ENCODE results near the gene TMEM175. TPM values are rescaled to one million over a fixed set of nuclear protein-coding genes. Genes with fewer than 3 reads are reported as not detected.
"Not testable (repeated sequence)": the region's sequence is repeated elsewhere in the genome, so short reads cannot be mapped to it uniquely, and the experiment has no call there.

Gene TMEM175
- total RNA-seq, 2 donors from 2014 or later = 40.2 to 65.3 TPM

DNA sequence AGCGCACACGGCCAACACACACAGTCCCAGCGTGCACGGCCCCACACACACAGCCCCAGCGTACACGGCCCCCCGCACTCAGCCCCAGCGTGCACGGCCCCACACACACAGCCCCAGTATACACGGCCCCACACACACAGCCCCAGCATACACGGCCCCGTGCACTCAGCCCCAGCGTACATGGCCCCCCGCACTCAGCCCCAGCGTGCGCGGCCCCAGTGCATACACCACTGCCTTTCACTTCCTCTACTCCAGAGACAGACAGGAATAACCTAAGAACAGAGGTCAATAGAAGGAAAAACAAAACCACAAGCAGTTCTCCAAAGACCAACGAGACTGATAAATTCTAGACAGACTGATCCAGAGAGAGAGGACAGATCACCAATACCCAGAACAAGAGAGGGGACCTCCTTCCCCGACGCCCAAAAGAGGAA lies 17.2 kb upstream of the TMEM175 start:
- DNase-seq (no peak), ATAC-seq (no peak)
- WGBS, 2 donors = 67 to 84% methylated on average over 18 to 20 of the region's 20 CpGs
- Histone ChIP-seq H3K9me3 (no peaks in the 10 kb centered on the region), H3K4me3 (no peak overlapping the region), H3K36me3 (replicated peaks in 1 of 2; ENCODE audit: insufficient read depth in 1 of 2, low read depth in 2 of 2) (peaks cover 0 to 9% of the 10 kb centered on the region in 2 donors), H3K27me3 (no peaks in the 10 kb centered on the region), H3K27ac (peak overlapping the region in 1 of 4 donors; percentile 38), H3K4me1 (no peaks in the 10 kb centered on the region)
- no peak for TF ChIP-seq POLR2A (IDR thresholded peaks at IDR 0.05)
- no peak for TF ChIP-seq CTCF (IDR thresholded peaks at IDR 0.05)
- intact Hi-C loops (cut with DNase I) = no loop called here

- no peaks in the 10 kb centered on the region for H3K4me1 ChIP-seq
- ATAC-seq = no peak
Observed at GRCh38 chr4:915595-915994, 16.7 kb upstream of the TMEM175 start.

DNA sequence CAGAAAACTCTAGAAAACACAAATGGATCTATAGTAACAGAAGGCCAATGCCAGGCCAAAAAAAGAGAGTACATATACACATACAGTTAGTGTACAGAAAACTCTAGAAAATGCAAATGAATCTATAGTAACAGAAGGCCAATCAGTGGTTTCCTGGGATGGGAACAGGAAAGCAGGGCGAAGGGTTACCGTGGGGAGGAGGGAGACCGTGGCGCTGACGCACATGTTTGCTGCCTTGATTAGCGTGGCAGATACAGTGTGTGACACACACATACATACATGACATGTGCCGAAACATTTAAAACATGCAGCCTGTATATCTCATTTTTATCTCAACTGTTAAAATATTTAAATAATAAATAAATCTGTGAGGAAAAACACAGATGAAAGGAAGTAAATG lies 14.8 kb upstream of the TMEM175 start:
- Histone ChIP-seq H3K9me3 (no peaks in the 10 kb centered on the region), H3K36me3 (replicated peaks in 1 of 2; ENCODE audit: insufficient read depth in 1 of 2, low read depth in 2 of 2) (no peaks in the 10 kb centered on the region), H3K4me1 (no peaks in the 10 kb centered on the region), H3K4me3 (no peak overlapping the region), H3K27me3 (no peaks in the 10 kb centered on the region), H3K27ac (no peak overlapping the region)
- no peak for DNase-seq
- WGBS, 2 donors = 96 to 97% methylated on average over 7 of the region's 7 CpGs
- intact Hi-C loops (cut with DNase I) = no loop called here
- TF ChIP-seq CTCF (IDR thresholded peaks at IDR 0.05) (no peak), POLR2A (IDR thresholded peaks at IDR 0.05) (no peak)
- no peak for ATAC-seq

More at GRCh38 chr4:915595-915994, 16.7 kb upstream of the TMEM175 start:
- H3K27me3 ChIP-seq = no peaks in the 10 kb centered on the region
- intact Hi-C loops (cut with DNase I) = no loop called here
- peaks cover 0 to 9% of the 10 kb centered on the region in 2 donors for H3K36me3 ChIP-seq (replicated peaks in 1 of 2; ENCODE audit: insufficient read depth in 1 of 2, low read depth in 2 of 2)
- H3K27ac ChIP-seq = peak overlapping the region in 1 of 4 donors; percentile 38
- 58 to 69% methylated on average over 8 of the region's 8 CpGs for WGBS, 2 donors
- no peak for TF ChIP-seq POLR2A (IDR thresholded peaks at IDR 0.05)
- TF ChIP-seq CTCF (IDR thresholded peaks at IDR 0.05) = no peak
- peak in 1 of 4 donors; percentile 7 for DNase-seq
- H3K4me3 ChIP-seq = no peak overlapping the region
- no peaks in the 10 kb centered on the region for H3K9me3 ChIP-seq

DNA sequence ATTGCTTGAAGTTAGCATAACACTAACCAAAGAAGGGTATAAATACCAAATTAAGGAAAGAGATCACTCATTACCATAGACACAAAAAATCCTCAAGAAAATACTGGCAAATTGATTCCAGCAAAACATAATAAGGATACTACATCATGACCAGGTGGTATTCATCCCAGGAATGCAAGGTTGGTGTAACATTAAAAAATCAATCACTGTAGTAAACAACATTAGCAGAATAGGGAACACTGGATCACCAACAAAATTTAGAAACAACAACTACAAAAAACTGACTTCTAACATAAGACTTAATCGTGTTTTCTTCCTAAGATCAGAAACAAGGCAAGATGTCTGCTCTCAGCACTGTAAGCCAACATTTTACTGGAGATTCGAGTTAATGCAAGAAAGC lies 14.3 kb upstream of the TMEM175 start:
- Histone ChIP-seq H3K27me3 (no peaks in the 10 kb centered on the region), H3K4me3 (no peak overlapping the region), H3K27ac (no peak overlapping the region), H3K4me1 (no peaks in the 10 kb centered on the region), H3K36me3 (replicated peaks in 1 of 2; ENCODE audit: insufficient read depth in 1 of 2, low read depth in 2 of 2) (no peaks in the 10 kb centered on the region), H3K9me3 (no peaks in the 10 kb centered on the region)
- DNase-seq (no peak), ATAC-seq (no peak)
- no peak for TF ChIP-seq POLR2A (IDR thresholded peaks at IDR 0.05)
- TF ChIP-seq CTCF (IDR thresholded peaks at IDR 0.05) = no peak
- intact Hi-C loops (cut with DNase I) = no loop called here
- WGBS, 2 donors = 97 to 98% methylated on average over 2 of the region's 2 CpGs

GRCh38 chr4:918591-918990 lies 13.7 kb upstream of the TMEM175 start:
- ATAC-seq; H3K27me3 ChIP-seq; H3K4me3 ChIP-seq; DNase-seq; intact Hi-C loops (cut with DNase I); H3K36me3 ChIP-seq (replicated peaks in 1 of 2; ENCODE audit: insufficient read depth in 1 of 2, low read depth in 2 of 2); H3K9me3 ChIP-seq; H3K4me1 ChIP-seq; H3K27ac ChIP-seq: not testable (repeated sequence)
- 85 to 93% methylated on average over 6 of the region's 6 CpGs for WGBS, 2 donors

DNA sequence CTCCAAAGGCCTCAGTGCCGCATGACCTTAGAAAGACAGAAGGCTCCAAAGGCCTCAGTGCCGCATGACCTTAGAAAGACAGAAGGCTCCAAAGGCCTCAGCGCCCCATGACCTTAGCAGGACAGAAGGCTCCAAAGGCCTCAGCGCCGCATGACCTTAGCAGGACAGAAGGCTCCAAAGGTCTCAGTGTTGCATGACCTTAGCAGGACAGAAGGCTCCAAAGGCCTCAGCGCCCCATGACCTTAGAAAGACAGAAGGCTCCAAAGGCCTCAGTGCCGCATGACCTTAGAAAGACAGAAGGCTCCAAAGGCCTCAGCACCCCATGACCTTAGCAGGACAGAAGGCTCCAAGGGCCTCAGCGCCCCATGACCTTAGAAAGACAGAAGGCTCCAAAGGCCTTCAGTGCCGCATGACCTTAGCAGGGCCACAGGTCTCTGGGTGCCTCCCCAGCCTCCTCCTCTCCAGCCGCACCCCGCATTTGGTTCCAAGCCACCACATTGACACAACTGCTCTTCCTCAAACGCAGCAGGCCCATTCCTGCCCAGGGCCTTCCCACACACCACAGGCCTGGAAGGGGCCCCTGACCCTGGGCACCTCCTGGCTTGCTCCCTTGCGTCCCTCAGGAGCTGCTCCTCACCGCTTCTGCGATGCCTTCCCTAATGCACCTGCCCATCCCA lies 13.1 kb upstream of the TMEM175 start:
- H3K4me1 ChIP-seq; H3K27ac ChIP-seq; H3K36me3 ChIP-seq (replicated peaks in 1 of 2; ENCODE audit: insufficient read depth in 1 of 2, low read depth in 2 of 2); intact Hi-C loops (cut with DNase I); H3K27me3 ChIP-seq; ATAC-seq; DNase-seq; H3K9me3 ChIP-seq; H3K4me3 ChIP-seq: not testable (repeated sequence)
- WGBS, 2 donors = 89 to 95% methylated on average over 10 to 12 of the region's 15 CpGs

Measured in body of pancreas (tissue), 4 donors.